A549 (cell line): ENCODE measurements around the gene ENO1.
"Not testable (repeated sequence)": the region's sequence is repeated elsewhere in the genome, so short reads cannot be mapped to it uniquely, and the experiment has no call there.

Experiments
- CBX2 ChIP-seq: fragments of 200-600 bp; sonication (generic); IDR thresholded peaks from 2 replicates; pipeline ENCODE4 v1.6.1; 2016; ENCODE audit warnings: low read depth, mild to moderate bottlenecking, borderline replicate concordance
- CEBPB ChIP-seq, 2 experiments: fragments of >200 bp in 1 of 2; sonication (Bioruptor Twin) in 1 of 2; formaldehyde crosslinking in 1 of 2; IDR thresholded peaks; 2 replicates each; pipeline ENCODE4 v1.6.1; 2012 to 2016
- CTCF ChIP-seq: fragments of >200 bp; sonication (Bioruptor Twin); formaldehyde crosslinking; IDR thresholded peaks from 3 replicates; pipeline ENCODE4 v1.5.1; 2016
- NFE2L2 ChIP-seq: fragments of 150-350 bp; conservative IDR thresholded peaks from 2 replicates; pipeline ENCODE4 v1.6.1; 2014; ENCODE audit warnings: low read length
- POLR2A ChIP-seq: IDR thresholded peaks from 2 replicates; pipeline ENCODE4 v1.6.1; 2012; ENCODE audit warnings: mild to moderate bottlenecking, low read length
- TF ChIP-seq, protein P1 (sequence below): IDR thresholded peaks from 2 replicates; pipeline ENCODE4 v1.6.1; 2012
- TF ChIP-seq, protein P2 (sequence below): fragments of 250-450 bp; sonication (Bioruptor Pico); IDR thresholded peaks from 2 replicates; pipeline ENCODE4 v1.5.0; 2021; ENCODE audit warnings: mild to moderate bottlenecking, moderate library complexity, borderline replicate concordance

- not testable (repeated sequence) for TF ChIP-seq CEBPB (IDR thresholded peaks at IDR 0.05); CBX2; POLR2A; NFE2L2; CTCF
- TF ChIP-seq, protein P1, sequence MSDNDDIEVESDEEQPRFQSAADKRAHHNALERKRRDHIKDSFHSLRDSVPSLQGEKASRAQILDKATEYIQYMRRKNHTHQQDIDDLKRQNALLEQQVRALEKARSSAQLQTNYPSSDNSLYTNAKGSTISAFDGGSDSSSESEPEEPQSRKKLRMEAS = not testable (repeated sequence)
- TF ChIP-seq, protein P2, sequence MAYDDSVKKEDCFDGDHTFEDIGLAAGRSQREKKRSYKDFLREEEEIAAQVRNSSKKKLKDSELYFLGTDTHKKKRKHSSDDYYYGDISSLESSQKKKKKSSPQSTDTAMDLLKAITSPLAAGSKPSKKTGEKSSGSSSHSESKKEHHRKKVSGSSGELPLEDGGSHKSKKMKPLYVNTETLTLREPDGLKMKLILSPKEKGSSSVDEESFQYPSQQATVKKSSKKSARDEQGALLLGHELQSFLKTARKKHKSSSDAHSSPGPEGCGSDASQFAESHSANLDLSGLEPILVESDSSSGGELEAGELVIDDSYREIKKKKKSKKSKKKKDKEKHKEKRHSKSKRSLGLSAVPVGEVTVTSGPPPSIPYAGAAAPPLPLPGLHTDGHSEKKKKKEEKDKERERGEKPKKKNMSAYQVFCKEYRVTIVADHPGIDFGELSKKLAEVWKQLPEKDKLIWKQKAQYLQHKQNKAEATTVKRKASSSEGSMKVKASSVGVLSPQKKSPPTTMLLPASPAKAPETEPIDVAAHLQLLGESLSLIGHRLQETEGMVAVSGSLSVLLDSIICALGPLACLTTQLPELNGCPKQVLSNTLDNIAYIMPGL (CRISPR knock-in tag) = not testable (repeated sequence)
These were observed 22.2 kb upstream of the ENO1 start for GRCh38 chr1:8900684-8901083.
